HCT116 (cell line): Measurements from ENCODE around the gene EHMT1.

Source experiments
- POLR2A ChIP-seq: IDR thresholded peaks from 2 replicates; pipeline ENCODE4 v1.7.0; 2011; ENCODE audit warnings: borderline replicate concordance; ENCODE audit not compliant: insufficient read depth, insufficient read length; ENCODE audit errors: extremely low read depth
- POLR2AphosphoS5 ChIP-seq: IDR thresholded peaks from 2 replicates; pipeline ENCODE4 v1.6.1; 2011; ENCODE audit warnings: mild to moderate bottlenecking, low read depth, low read length, moderate library complexity
- ZFX ChIP-seq: fragments of 450-650 bp; IDR thresholded peaks from 2 replicates; pipeline ENCODE4 v1.6.1; 2017
- TF ChIP-seq, protein P1 (sequence below), 3 experiments: fragments of 200-600 bp in 1 of 3; sonication (generic) in 1 of 3; IDR thresholded peaks in 2 of 3; conservative IDR thresholded peaks in 1 of 3; 2 replicates each; pipeline ENCODE4 v1.5.1; 2012 to 2017; ENCODE audit warnings: low read depth in 2 of 3, low read length in 2 of 3, antibody characterized with exemption in 1 of 3, borderline replicate concordance in 1 of 3, control low read depth in 1 of 3, mild to moderate bottlenecking in 1 of 3, mixed read lengths in 1 of 3, mixed run types in 1 of 3, moderate library complexity in 1 of 3; ENCODE audit not compliant: insufficient read depth in 1 of 3
- TF ChIP-seq, protein P2 (sequence below): IDR thresholded peaks from 2 replicates; pipeline ENCODE4 v1.6.1; 2012

DNA sequence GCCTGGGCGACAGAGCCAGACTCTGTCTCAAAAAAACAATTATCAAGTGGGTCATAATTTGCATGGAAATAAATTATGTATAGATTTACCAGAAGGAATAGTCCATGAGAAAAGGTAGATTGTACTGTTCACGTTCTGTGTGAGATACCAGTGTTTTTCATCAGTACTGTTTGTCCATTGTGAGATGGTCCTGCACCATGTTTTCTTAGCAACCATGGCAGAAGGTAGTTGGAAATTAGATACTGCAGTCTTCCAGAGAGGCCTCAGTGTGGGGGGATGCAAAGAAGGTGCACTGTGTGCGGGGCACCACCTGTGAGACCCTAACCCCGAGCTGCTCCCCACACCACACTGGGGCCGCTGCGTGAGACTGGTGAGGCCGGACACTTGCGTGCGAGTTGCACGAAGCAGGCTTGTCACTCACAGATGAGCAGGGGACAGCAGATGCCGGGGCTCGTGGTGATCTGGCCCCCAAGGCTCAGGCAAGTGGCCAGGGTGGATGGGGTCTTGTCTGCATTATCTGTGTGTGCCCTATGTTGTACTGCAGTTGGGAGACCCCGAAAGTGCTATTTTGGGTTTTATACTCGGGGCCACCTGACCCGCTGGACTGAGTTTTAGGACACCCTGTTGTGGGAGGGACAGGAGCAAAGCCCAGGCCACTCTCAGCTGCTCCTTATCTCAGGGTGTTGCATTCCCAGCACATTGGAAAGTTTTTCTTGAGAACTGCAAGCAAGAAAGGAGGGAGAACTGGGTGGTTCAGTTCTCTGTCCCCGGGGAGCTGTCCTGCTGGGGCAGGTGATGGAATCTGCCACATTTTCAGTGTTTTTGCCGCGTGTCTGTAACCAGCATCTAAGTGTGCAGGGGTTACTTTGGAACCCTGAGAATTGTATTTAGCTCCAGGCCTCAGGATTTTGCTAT lies 61.9 kb downstream of the EHMT1 start:
- TF ChIP-seq, protein P1, sequence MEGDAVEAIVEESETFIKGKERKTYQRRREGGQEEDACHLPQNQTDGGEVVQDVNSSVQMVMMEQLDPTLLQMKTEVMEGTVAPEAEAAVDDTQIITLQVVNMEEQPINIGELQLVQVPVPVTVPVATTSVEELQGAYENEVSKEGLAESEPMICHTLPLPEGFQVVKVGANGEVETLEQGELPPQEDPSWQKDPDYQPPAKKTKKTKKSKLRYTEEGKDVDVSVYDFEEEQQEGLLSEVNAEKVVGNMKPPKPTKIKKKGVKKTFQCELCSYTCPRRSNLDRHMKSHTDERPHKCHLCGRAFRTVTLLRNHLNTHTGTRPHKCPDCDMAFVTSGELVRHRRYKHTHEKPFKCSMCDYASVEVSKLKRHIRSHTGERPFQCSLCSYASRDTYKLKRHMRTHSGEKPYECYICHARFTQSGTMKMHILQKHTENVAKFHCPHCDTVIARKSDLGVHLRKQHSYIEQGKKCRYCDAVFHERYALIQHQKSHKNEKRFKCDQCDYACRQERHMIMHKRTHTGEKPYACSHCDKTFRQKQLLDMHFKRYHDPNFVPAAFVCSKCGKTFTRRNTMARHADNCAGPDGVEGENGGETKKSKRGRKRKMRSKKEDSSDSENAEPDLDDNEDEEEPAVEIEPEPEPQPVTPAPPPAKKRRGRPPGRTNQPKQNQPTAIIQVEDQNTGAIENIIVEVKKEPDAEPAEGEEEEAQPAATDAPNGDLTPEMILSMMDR (IDR thresholded peaks at IDR 0.05 in 2 of 3, conservative IDR thresholded peaks at IDR 0.05 in 1 of 3; ENCODE audit: borderline replicate concordance in 1 of 3, insufficient read depth in 1 of 3, low read depth in 2 of 3, low read length in 2 of 3), result no peak
- TF ChIP-seq, protein P2, sequence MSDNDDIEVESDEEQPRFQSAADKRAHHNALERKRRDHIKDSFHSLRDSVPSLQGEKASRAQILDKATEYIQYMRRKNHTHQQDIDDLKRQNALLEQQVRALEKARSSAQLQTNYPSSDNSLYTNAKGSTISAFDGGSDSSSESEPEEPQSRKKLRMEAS, result no peak
- TF ChIP-seq ZFX, result no peak
- no peak for TF ChIP-seq POLR2AphosphoS5
- TF ChIP-seq POLR2A, result no peak
